A549 (cell line): Measurements from ENCODE around the gene MAP3K4. TPM values are rescaled to one million over a fixed set of nuclear protein-coding genes. Genes with fewer than 3 reads are reported as not detected.

Experiments used
- ATAC-seq, 2 experiments: fragments of 200-7000 bp in 1 of 2; fragments of >200 bp in 1 of 2; cut with Nextera tagmentation in 1 of 2; cut with Tn5 transposase in 1 of 2; 3 replicates each; pipeline versions ENCODE4 v1.8.0 to v1.9.1; 2018 to 2020; ENCODE audit warnings: mild to moderate bottlenecking in 1 of 2, moderate library complexity in 1 of 2
- CTCF ChIA-PET: fragments of 300-600 bp; sonication (Branson Sonifier 250); formaldehyde crosslinking; extraction: SDS; loops from one replicate; lab custom pipeline; 2021; ENCODE audit warnings: antibody characterized with exemption, inconsistent platforms; lab: Yijun Ruan, JAX
- POLR2A ChIA-PET: fragments of 350-600 bp; formaldehyde crosslinking; extraction: SDS; loops from one replicate; lab custom pipeline; 2021; ENCODE audit warnings: antibody characterized with exemption, inconsistent platforms; lab: Yijun Ruan, JAX
- DNase-seq, 2 experiments: peaks; one replicate each; pipeline versions ENCODE4 v3.0.0 to v3.0.0-alpha.2; 2011 to 2016; ENCODE audit warnings: low read depth in 1 of 2, low spot score in 1 of 2
- FAIRE-seq: peaks from 2 replicates; lab custom pipeline; 2011; peaks lifted over from hg19 to GRCh38; lab: Jason Lieb, UNC
- H3K27ac ChIP-seq, 2 experiments: fragments of >200 bp; sonication (Bioruptor Twin); formaldehyde crosslinking; 3 replicates each; pipeline ENCODE4 v1.5.1; 2016 to 2017
- H3K4me1 ChIP-seq: fragments of >200 bp; sonication (Bioruptor Twin); formaldehyde crosslinking; 3 replicates; pipeline ENCODE4 v1.6.1; 2016
- H3K4me2 ChIP-seq: fragments of >200 bp; sonication (Bioruptor Twin); formaldehyde crosslinking; 3 replicates; pipeline ENCODE4 v1.6.1; 2016
- H3K4me3 ChIP-seq: fragments of >200 bp; sonication (Bioruptor Twin); formaldehyde crosslinking; 3 replicates; pipeline ENCODE4 v1.5.1; 2016
- H3K9me3 ChIP-seq: fragments of >200 bp; sonication (Bioruptor Twin); formaldehyde crosslinking; 3 replicates; pipeline ENCODE4 v1.6.1; 2016
- ATOH8 ChIP-seq: fragments of 250-450 bp; sonication (Bioruptor Pico); IDR thresholded peaks from 2 replicates; pipeline ENCODE4 v1.5.0; 2020; ENCODE audit warnings: low read depth, mild to moderate bottlenecking, moderate library complexity
- BCL3 ChIP-seq: fragments of >200 bp; sonication (Bioruptor Twin); formaldehyde crosslinking; IDR thresholded peaks from 3 replicates; pipeline ENCODE4 v1.6.1; 2016
- BHLHE40 ChIP-seq: IDR thresholded peaks from 2 replicates; pipeline ENCODE4 v1.6.1; 2012; ENCODE audit warnings: low read depth, low read length, inconsistent platforms
- CBX2 ChIP-seq: fragments of 200-600 bp; sonication (generic); IDR thresholded peaks from 2 replicates; pipeline ENCODE4 v1.6.1; 2016; ENCODE audit warnings: low read depth, mild to moderate bottlenecking, borderline replicate concordance
- E2F6 ChIP-seq: IDR thresholded peaks from 2 replicates; pipeline ENCODE4 v1.6.1; 2012; ENCODE audit warnings: low read depth, borderline replicate concordance
- FOSL2 ChIP-seq, 2 experiments: fragments of 450-650 bp in 1 of 2; fragments of >200 bp in 1 of 2; sonication (Bioruptor Twin) in 1 of 2; formaldehyde crosslinking; IDR thresholded peaks; 2 replicates each; pipeline versions ENCODE4 v1.5.0 to v1.6.1; 2016 to 2020; ENCODE audit warnings: mild to moderate bottlenecking in 1 of 2, moderate library complexity in 1 of 2
- FOXS1 ChIP-seq: fragments of 250-450 bp; sonication (Bioruptor Pico); IDR thresholded peaks from 2 replicates; pipeline ENCODE4 v1.5.0; 2020; ENCODE audit warnings: mild to moderate bottlenecking, moderate library complexity
- GATA3 ChIP-seq: IDR thresholded peaks from 2 replicates; pipeline ENCODE4 v1.6.1; 2012; ENCODE audit warnings: borderline replicate concordance
- HDAC2 ChIP-seq: fragments of 200-600 bp; sonication (generic); IDR thresholded peaks from 2 replicates; pipeline ENCODE4 v1.6.1; 2016
- HES2 ChIP-seq: fragments of >200 bp; sonication (Bioruptor Twin); formaldehyde crosslinking; IDR thresholded peaks from 2 replicates; pipeline ENCODE4 v1.6.1; 2016
- HOXA7 ChIP-seq: fragments of 250-450 bp; sonication (Bioruptor Pico); IDR thresholded peaks from 2 replicates; pipeline ENCODE4 v1.5.0; 2020; ENCODE audit warnings: mild to moderate bottlenecking, moderate library complexity
- JUN ChIP-seq, 2 experiments: fragments of >200 bp; sonication (Bioruptor Twin); formaldehyde crosslinking; IDR thresholded peaks; 2 replicates in 1 of 2; 3 replicates in 1 of 2; pipeline ENCODE4 v1.6.1; 2016 to 2017
- KDM1A ChIP-seq: fragments of 200-600 bp; sonication (generic); IDR thresholded peaks from 2 replicates; pipeline ENCODE4 v1.6.1; 2016; ENCODE audit warnings: low read depth, mild to moderate bottlenecking
- KDM5A ChIP-seq: fragments of 200-600 bp; sonication (generic); IDR thresholded peaks from 2 replicates; pipeline ENCODE4 v1.6.1; 2016; ENCODE audit warnings: antibody characterized with exemption, mild to moderate bottlenecking
- MAZ ChIP-seq: fragments of 150-350 bp; IDR thresholded peaks from 2 replicates; pipeline ENCODE4 v1.6.1; 2014; ENCODE audit warnings: antibody characterized with exemption, low read depth, low read length, borderline replicate concordance
- NR3C1 ChIP-seq: fragments of >200 bp; sonication (Bioruptor Twin); formaldehyde crosslinking; IDR thresholded peaks from 3 replicates; pipeline ENCODE4 v1.6.1; 2017
- PBX3 ChIP-seq: IDR thresholded peaks from 2 replicates; pipeline ENCODE4 v1.6.1; 2012
- POLR2AphosphoS2 ChIP-seq: conservative IDR thresholded peaks from 2 replicates; pipeline ENCODE4 v1.6.1; 2012; ENCODE audit warnings: low read length, improper control_type of control experiment, inconsistent platforms
- RAD21 ChIP-seq, 2 experiments: fragments of >200 bp in 1 of 2; sonication (Bioruptor Twin) in 1 of 2; formaldehyde crosslinking in 1 of 2; IDR thresholded peaks in 1 of 2; conservative IDR thresholded peaks in 1 of 2; 2 replicates in 1 of 2; 3 replicates in 1 of 2; pipeline ENCODE4 v1.6.1; 2012 to 2018; ENCODE audit warnings: inconsistent platforms in 1 of 2
- RCOR1 ChIP-seq: fragments of 150-350 bp; IDR thresholded peaks from 2 replicates; pipeline ENCODE4 v1.6.1; 2014; ENCODE audit warnings: antibody characterized with exemption, low read length, low read depth
- REST ChIP-seq: fragments of 200-600 bp; sonication (generic); IDR thresholded peaks from 2 replicates; pipeline ENCODE4 v1.6.1; 2016; ENCODE audit warnings: antibody characterized with exemption, mild to moderate bottlenecking, moderate library complexity
- RFX5 ChIP-seq: fragments of 450-650 bp; IDR thresholded peaks from 2 replicates; pipeline ENCODE4 v1.7.1; 2014; ENCODE audit warnings: antibody characterized with exemption, mild to moderate bottlenecking, moderate library complexity
- RNF2 ChIP-seq: fragments of 200-600 bp; sonication (generic); IDR thresholded peaks from 2 replicates; pipeline ENCODE4 v1.6.1; 2016; ENCODE audit warnings: low read depth, mild to moderate bottlenecking, antibody characterized with exemption, moderate library complexity, borderline replicate concordance
- TP53 ChIP-seq: fragments of 250-450 bp; sonication (Bioruptor Pico); IDR thresholded peaks from 2 replicates; pipeline ENCODE4 v1.5.0; 2021; ENCODE audit warnings: mild to moderate bottlenecking, moderate library complexity
- USF2 ChIP-seq: fragments of 450-650 bp; IDR thresholded peaks from 2 replicates; pipeline ENCODE4 v1.6.1; 2014; ENCODE audit warnings: antibody characterized with exemption
- ZC3H11A ChIP-seq: fragments of 450-650 bp; IDR thresholded peaks from 2 replicates; pipeline ENCODE4 v1.6.1; 2014; ENCODE audit warnings: antibody characterized with exemption, mild to moderate bottlenecking
- ZFP36 ChIP-seq: fragments of 450-650 bp; IDR thresholded peaks from 2 replicates; pipeline ENCODE4 v1.6.1; 2014; ENCODE audit warnings: borderline replicate concordance; ENCODE audit not compliant: partially characterized antibody
- ZNF302 ChIP-seq: fragments of 250-450 bp; sonication (Bioruptor Pico); IDR thresholded peaks from 2 replicates; pipeline ENCODE4 v1.9.0; 2021; ENCODE audit warnings: inconsistent platforms, mild to moderate bottlenecking, moderate library complexity
- WGBS: methylation state at CpG from one replicate; pipeline ENCODE4 v1.1.6; 2017; ENCODE audit errors: missing lambda C conversion rate; 5-methylcytosine and 5-hydroxymethylcytosine counted together
- polyA plus RNA-seq, 4 experiments: library from polyadenylated mRNA; depleted of rRNA in 3 of 4; stranded (reverse); fragments of >200 nt; fragmentation: RNase III in 1 of 4; extraction: RNeasy Plus Mini Kit Qiagen cat#74134 plus additional on column Dnase treatment in 1 of 4; gene quantifications; 2 replicates in 3 of 4; 3 replicates in 1 of 4; pipeline ENCODE4 v1.2.3, GENCODE V29; 2011 to 2017

Gene MAP3K4
- polyA plus RNA-seq, 2 of the 4 experiments (the other 2 are of a cell fraction) = 7.3 to 13.4 TPM

- TF ChIP-seq HDAC2 (no peak), BHLHE40 (no peak), RNF2 (no peak), TP53 (CRISPR knock-in tag) (no peak), BCL3 (no peak), NR3C1 (no peak), POLR2AphosphoS2 (no peak), ZNF302 (no peak), PBX3 (no peak), FOSL2 (IDR thresholded peaks at IDR 0.05) (no peak), FOSL2 (CRISPR knock-in tag; IDR thresholded peaks at IDR 0.05) (no peak), ATOH8 (CRISPR knock-in tag) (no peak), KDM5A (no peak), USF2 (no peak)
- H3K4me2 ChIP-seq = no peak overlapping the region
- H3K4me3 ChIP-seq = no peak overlapping the region
- H3K9me3 ChIP-seq = no peaks in the 10 kb centered on the region
- DNase-seq (no peak), ATAC-seq (no peak), FAIRE-seq (no peak)
- no peaks in the 10 kb centered on the region for H3K4me1 ChIP-seq
- CTCF ChIA-PET = interaction anchor here (0.9 kb wide), 1 partner anchor 12 kb away, joined by 3 read pairs; no protein-coding TSS in a partner anchor
- POLR2A ChIA-PET = no interaction called here
- WGBS = 71% methylated on average over 11 of the region's 11 CpGs
- H3K27ac ChIP-seq = no peak overlapping the region
These were observed 65.8 kb downstream of the MAP3K4 start for GRCh38 chr6:161057103-161058091.

- Histone ChIP-seq H3K4me2 (no peak overlapping the region), H3K4me3 (no peak overlapping the region), H3K9me3 (no peaks in the 10 kb centered on the region), H3K4me1 (no peaks in the 10 kb centered on the region), H3K27ac (no peak overlapping the region)
- CTCF ChIA-PET = interaction anchor here (0.6 kb wide), 1 partner anchor 200 kb away, joined by 3 read pairs; no protein-coding TSS in a partner anchor
- POLR2A ChIA-PET = no interaction called here
- WGBS = 80% methylated on average over 1 of the region's 1 CpG
- no peak for ATAC-seq
- FAIRE-seq = no peak
- DNase-seq = no peak
- no peak for TF ChIP-seq MAZ
- TF ChIP-seq CBX2 = no peak
- TF ChIP-seq GATA3 = no peak
- no peak for TF ChIP-seq RCOR1
- TF ChIP-seq POLR2AphosphoS2 = no peak
- no peak for TF ChIP-seq ZC3H11A
- no peak for TF ChIP-seq RAD21 (conservative IDR thresholded peaks at IDR 0.05 in 1 of 2, IDR thresholded peaks at IDR 0.05 in 1 of 2)
- TF ChIP-seq ZNF302 = no peak
- no peak for TF ChIP-seq KDM1A
- no peak for TF ChIP-seq KDM5A
- TF ChIP-seq ZFP36 = no peak
- no peak for TF ChIP-seq HES2
- TF ChIP-seq REST = no peak
- TF ChIP-seq E2F6 = no peak
- TF ChIP-seq FOXS1 (CRISPR knock-in tag) = no peak
- TF ChIP-seq JUN (IDR thresholded peaks at IDR 0.05) = no peak
- no peak for TF ChIP-seq HOXA7 (CRISPR knock-in tag)
- TF ChIP-seq RFX5 = no peak
These were observed 67.2 kb downstream of the MAP3K4 start for GRCh38 chr6:161058741-161059140.
